Skeletal muscle tissue (tissue), 4 donors: ENCODE measurements around the gene DENND2A. TPM values are rescaled to one million over a fixed set of nuclear protein-coding genes. Genes with fewer than 3 reads are reported as not detected.
"Not testable (repeated sequence)": the region's sequence is repeated elsewhere in the genome, so short reads cannot be mapped to it uniquely, and the experiment has no call there.

Source experiments
- H3K27ac ChIP-seq: one replicate; pipeline ENCODE4 v1.7.0; 2013; ENCODE audit warnings: mild to moderate bottlenecking, low read depth, low read length, inconsistent platforms
- H3K27me3 ChIP-seq, 3 donors: one replicate each; pipeline ENCODE4 v1.7.0; 2013; ENCODE audit warnings: low read length in 3 of 3; ENCODE audit not compliant: control insufficient read depth in 3 of 3, insufficient read depth in 3 of 3
- H3K36me3 ChIP-seq, 3 donors: one replicate each; pipeline ENCODE4 v1.7.0; 2013; ENCODE audit warnings: low read length in 3 of 3; ENCODE audit not compliant: control insufficient read depth in 3 of 3, insufficient read depth in 3 of 3
- H3K4me1 ChIP-seq, 3 donors: one replicate each; pipeline ENCODE4 v1.7.0; 2013; ENCODE audit warnings: low read length in 3 of 3, mild to moderate bottlenecking in 3 of 3; ENCODE audit not compliant: control insufficient read depth in 3 of 3, insufficient read depth in 3 of 3
- H3K4me3 ChIP-seq, 3 donors: one replicate each; pipeline ENCODE4 v1.7.0; 2013; ENCODE audit warnings: low read length in 3 of 3
- H3K9ac ChIP-seq, 3 donors: one replicate each; pipeline ENCODE4 v1.7.0; 2013; ENCODE audit warnings: low read length in 3 of 3, mild to moderate bottlenecking in 3 of 3, moderate library complexity in 2 of 3, low read depth in 1 of 3
- H3K9me3 ChIP-seq, 3 donors: one replicate each; pipeline ENCODE4 v1.7.0; 2013; ENCODE audit warnings: low read length in 3 of 3; ENCODE audit not compliant: control insufficient read depth in 3 of 3
- total RNA-seq: library from RNA; depleted of rRNA; stranded (reverse); fragments of >200 nt; gene quantifications from one replicate; pipeline ENCODE4 v1.2.3, GENCODE V29; 2014
- donor health status: Osteomylitis.

The DENND2A gene
- total RNA-seq, 1 donor from 2014 or later: 32.4 TPM

GRCh38 chr7:140649556-140650205 is 9.1 kb upstream of the DENND2A start:
- H3K27ac ChIP-seq: no peak overlapping the region
- no peaks in the 10 kb centered on the region for H3K36me3 ChIP-seq
- no peaks in the 10 kb centered on the region for H3K9me3 ChIP-seq
- H3K4me1 ChIP-seq: peaks cover 8 to 15% (median 14%) of the 10 kb centered on the region in 3 donors
- no peaks in the 10 kb centered on the region for H3K27me3 ChIP-seq
- H3K9ac ChIP-seq: no peak overlapping the region
- H3K4me3 ChIP-seq: no peak overlapping the region

GRCh38 chr7:140646931-140647647 is 6.5 kb upstream of the DENND2A start:
- no peaks in the 10 kb centered on the region for H3K36me3 ChIP-seq
- H3K4me3 ChIP-seq: no peak overlapping the region
- peaks cover 2 to 9% (median 3%) of the 10 kb centered on the region in 3 donors for H3K27me3 ChIP-seq
- H3K9ac ChIP-seq: no peak overlapping the region
- no peaks in the 10 kb centered on the region for H3K9me3 ChIP-seq
- no peaks in the 10 kb centered on the region for H3K4me1 ChIP-seq
- H3K27ac ChIP-seq: no peak overlapping the region

GRCh38 chr7:140645166-140645900 is 4.7 kb upstream of the DENND2A start:
- Histone ChIP-seq H3K27me3 (peaks cover 10 to 21% (median 16%) of the 10 kb centered on the region in 3 donors), H3K27ac (no peak overlapping the region)

GRCh38 chr7:140644761-140645160 is 4.1 kb upstream of the DENND2A start:
- Histone ChIP-seq H3K4me1 (peaks cover 3 to 12% (median 10%) of the 10 kb centered on the region in 3 donors), H3K27me3 (peaks cover 14 to 24% (median 19%) of the 10 kb centered on the region in 3 donors)
- not testable (repeated sequence) for H3K9ac ChIP-seq, H3K27ac ChIP-seq, H3K9me3 ChIP-seq, H3K4me3 ChIP-seq, H3K36me3 ChIP-seq

More at GRCh38 chr7:140645166-140645900, 4.7 kb upstream of the DENND2A start:
- Histone ChIP-seq H3K36me3 (no peaks in the 10 kb centered on the region), H3K9me3 (no peaks in the 10 kb centered on the region), H3K4me1 (peaks cover 0 to 9% (median 8%) of the 10 kb centered on the region in 3 donors), H3K4me3 (no peak overlapping the region), H3K9ac (no peak overlapping the region)

GRCh38 chr7:140643416-140643815 is 2.8 kb upstream of the DENND2A start:
- H3K4me3 ChIP-seq: no peak overlapping the region
- peaks cover 8 to 20% (median 18%) of the 10 kb centered on the region in 3 donors for H3K4me1 ChIP-seq
- no peaks in the 10 kb centered on the region for H3K36me3 ChIP-seq
- no peak overlapping the region for H3K9ac ChIP-seq
- peaks cover 20 to 35% (median 29%) of the 10 kb centered on the region in 3 donors for H3K27me3 ChIP-seq
- no peak overlapping the region for H3K27ac ChIP-seq
- no peaks in the 10 kb centered on the region for H3K9me3 ChIP-seq

- Histone ChIP-seq H3K27me3 (peaks cover 20 to 45% (median 41%) of the 10 kb centered on the region in 3 donors), H3K4me1 (peaks cover 15 to 29% (median 23%) of the 10 kb centered on the region in 3 donors), H3K9me3 (no peaks in the 10 kb centered on the region), H3K27ac (peak overlapping the region; percentile 66), H3K4me3 (peak overlapping the region in 2 of 3 donors; percentile 46 to 60), H3K36me3 (no peaks in the 10 kb centered on the region), H3K9ac (no peak overlapping the region)
Measured at GRCh38 chr7:140641524-140642195, 1.0 kb upstream of the DENND2A start.

GRCh38 chr7:140640060-140640637 is 464 bp downstream of the DENND2A start:
- Histone ChIP-seq H3K4me1 (peaks cover 21 to 40% (median 33%) of the 10 kb centered on the region in 3 donors), H3K4me3 (peak overlapping the region; percentile 60 to 72 (median 72)), H3K9ac (peak overlapping the region; percentile 51 to 77 (median 76)), H3K27ac (peak overlapping the region; percentile 60), H3K9me3 (no peaks in the 10 kb centered on the region), H3K27me3 (peaks cover 20 to 45% (median 41%) of the 10 kb centered on the region in 3 donors), H3K36me3 (no peaks in the 10 kb centered on the region)

GRCh38 chr7:140639366-140640053 is 1.1 kb downstream of the DENND2A start:
- Histone ChIP-seq H3K9ac (peak overlapping the region; percentile 51 to 77 (median 76)), H3K36me3 (no peaks in the 10 kb centered on the region), H3K27me3 (peaks cover 20 to 45% (median 41%) of the 10 kb centered on the region in 3 donors), H3K4me1 (peaks cover 21 to 40% (median 33%) of the 10 kb centered on the region in 3 donors), H3K4me3 (peak overlapping the region; percentile 60 to 72 (median 72)), H3K27ac (peak overlapping the region; percentile 60), H3K9me3 (no peaks in the 10 kb centered on the region)
